Measurements from ENCODE around the gene DAPP1.
"Not testable (repeated sequence)": the region's sequence is repeated elsewhere in the genome, so short reads cannot be mapped to it uniquely, and the experiment has no call there.

The DAPP1 gene

DNA sequence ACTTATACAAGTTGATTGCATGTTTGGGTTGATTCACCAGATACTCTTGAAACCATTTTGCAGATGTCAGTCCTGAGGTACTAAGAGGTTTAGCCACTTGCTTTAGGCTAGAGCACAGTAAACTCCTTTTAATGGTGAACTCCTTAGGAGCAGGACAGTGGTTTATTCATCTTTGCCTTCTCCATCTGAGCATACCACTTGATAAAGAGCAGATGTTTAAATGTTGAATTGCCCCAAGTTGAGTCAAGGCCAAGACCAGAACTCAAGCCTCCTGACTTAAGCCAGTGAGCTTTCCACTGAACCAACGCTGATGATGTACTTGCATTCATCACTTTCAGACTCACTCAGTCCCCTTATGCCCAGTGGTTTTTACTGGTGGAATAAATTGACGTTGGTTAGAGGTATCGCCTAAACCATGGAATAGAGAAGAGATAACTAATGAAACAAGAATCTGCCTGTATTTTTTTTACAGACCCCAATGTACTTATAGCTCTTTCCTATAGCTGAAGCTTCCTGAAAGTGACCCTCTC is 7.5 kb downstream of the DAPP1 start:
- no peak for DNase-seq (ENCODE audit: low spot score)

DNA sequence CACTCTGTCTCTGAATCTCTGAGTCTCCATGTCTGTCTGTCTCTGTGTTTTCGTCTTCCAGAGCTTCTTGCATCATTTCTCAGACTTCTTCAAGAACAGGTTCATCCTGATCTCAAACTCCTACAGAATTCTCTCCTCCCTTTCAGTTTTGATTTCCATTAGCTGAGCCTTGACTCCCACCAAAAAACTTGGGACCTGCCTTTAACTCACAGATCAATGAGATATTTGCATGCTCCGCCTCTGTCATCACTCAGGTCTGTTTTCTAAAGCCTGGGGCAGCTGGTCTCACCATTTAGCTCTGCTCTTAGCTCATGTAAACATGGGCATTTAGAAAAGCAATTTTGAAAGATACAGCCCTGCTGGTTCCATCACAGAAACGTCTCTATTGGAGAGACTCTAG is 8.6 kb downstream of the DAPP1 start:
- DNase-seq (ENCODE audit: low spot score): no peak

DNA sequence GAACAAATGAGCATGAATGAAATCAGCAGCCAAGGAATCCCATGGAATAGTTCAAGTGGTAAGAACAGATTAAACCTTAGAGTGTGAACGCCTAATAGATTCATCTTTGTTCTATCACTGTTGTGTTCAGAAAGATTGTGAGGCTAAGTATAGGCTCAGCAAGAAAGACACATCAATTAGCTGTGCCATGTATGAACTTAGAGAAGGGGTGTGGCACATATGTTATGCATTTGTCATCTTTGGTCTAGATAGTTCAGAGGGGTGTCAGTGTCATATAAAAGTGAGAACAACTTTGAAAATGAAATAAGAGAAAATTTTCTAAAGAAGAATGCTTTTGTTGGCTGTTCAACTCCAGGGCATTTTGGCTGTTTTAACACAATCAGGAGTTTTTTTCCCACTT is 9.4 kb downstream of the DAPP1 start:
- no peak for DNase-seq (ENCODE audit: low spot score)

DNA sequence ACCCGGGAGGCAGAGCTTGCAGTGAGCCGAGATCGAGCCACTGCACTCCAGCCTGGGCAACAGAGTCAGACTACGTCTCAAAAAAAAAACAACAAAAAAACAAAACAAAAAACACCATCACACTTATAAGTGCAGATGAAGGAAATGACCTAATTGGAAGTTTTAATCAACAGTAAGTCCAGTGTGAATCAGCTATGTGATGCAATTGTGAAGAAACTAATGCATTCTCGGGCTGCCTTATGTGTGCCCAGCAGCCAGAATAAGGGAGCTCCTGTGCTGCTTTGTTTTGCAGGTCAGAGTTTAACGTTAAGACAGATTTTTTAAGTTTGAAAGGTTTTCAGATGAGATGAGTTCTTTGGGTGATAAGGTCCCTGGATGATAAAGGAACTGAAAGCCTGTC is 10.8 kb downstream of the DAPP1 start:
- DNase-seq (ENCODE audit: low spot score): no peak

DNA sequence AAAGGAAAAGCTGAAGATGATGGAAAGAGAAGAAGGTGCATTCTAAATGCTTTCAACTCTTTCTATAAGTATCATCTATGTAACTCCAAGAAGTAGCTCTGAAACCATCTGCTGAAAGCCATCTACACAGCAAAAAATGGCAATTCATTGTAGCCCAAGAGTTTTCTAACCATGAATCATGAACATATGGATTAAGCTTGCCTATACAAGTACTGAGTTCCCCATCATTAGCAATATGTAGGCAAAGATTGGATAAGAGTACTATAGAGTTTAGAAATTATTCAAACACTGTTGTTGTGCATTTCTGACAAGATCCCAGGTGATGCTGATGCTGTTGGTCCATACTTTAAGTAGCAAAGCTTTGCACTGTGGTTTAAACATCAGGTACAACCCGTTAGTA is 11.2 kb downstream of the DAPP1 start:
- DNase-seq (ENCODE audit: low spot score): no peak

DNA sequence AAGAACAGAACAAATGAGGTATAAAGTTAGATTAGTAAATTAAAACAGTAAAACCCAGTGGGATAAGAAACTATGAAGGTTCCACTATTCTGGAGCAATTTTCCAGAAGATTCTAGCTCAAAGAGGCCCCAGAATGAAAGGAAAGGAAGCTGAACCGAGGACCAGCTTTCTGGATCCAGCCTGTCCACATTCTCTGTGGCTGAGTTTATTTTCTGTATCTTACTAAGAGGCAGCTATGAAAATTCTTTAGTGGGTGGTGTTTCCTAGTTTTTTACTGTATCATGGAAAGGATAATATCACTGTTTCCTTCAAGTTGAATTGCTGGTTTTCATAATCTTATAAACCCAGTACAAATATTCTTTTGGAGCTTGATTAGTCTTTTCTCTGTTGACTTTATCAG is 11.8 kb downstream of the DAPP1 start:
- DNase-seq (ENCODE audit: low spot score): no peak

DNA sequence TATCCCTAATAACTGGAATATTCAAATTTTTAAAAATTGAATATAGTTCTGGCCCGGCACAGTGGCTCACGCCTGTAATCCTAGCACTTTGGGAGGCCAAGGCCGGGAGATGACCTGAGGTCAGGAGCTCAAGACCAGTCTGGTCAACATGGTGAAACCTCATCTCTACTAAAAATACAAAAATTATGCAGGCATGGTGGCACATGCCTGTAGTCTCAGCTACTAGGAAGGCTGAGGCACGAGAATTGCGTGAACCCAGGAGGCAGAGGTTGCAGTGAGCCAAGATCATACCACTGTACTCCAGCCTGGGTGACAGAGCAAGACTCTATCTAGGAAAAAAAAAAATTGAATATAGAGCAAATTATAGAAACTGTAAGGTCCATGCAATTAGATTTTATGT is 13.4 kb downstream of the DAPP1 start:
- DNase-seq (ENCODE audit: low spot score): not testable (repeated sequence)

DNA sequence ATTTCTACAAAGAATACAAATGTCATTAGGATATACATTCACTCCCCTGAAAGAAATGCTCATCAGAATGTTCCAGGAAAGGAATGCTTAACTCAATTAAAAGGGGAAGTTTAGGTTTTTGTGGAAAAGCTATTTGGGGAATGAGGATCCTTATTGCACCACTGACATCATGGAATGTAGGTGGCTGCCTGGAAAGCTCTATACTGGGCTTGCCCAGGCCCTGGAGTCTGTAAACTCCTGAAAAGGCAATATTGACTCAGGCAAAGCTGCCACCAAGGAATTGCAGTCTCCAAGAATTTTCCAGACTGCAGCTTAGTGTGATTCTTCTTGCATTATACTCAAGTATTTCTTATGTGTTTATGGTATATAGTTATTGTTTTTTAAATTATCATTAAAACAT is 15.7 kb downstream of the DAPP1 start:
- no peak for DNase-seq (ENCODE audit: low spot score)

DNA sequence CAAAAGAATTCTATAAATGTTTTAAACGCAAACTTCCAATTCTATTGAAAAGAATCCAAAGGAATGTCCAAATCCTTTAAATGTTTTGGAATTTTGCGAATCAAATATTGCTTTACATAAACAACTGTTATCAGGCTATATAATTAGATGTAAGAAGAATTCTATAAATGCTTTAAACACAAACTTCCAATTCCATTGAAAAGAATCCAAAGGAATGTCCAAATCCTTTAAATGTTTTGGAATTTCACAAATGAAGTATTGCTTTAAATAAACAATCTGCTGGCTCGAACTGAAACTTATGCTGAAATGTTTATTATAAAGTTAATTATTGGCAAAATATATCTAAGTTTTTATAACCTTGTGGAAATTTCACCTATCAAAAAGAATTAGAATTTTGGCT is 16.1 kb downstream of the DAPP1 start:
- DNase-seq (ENCODE audit: low spot score): no peak

DNA sequence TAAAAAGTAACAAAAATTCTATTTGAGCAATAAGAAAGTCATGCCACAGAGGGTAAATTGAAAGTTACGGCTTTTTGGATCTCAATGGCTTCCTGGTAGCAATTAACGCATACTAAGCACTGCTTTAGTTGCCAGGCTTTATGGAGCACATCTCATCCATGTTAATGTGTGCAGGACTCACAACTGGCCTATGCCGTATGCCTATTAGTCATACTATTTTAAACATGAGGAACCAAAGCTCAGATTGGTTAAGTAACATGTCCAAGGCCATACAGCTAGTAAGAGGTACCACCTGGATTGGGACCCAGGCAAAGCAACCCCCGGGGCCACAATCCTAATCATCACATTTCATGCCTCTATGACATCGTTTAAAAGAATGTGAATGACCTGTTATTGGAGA is 17.1 kb downstream of the DAPP1 start:
- DNase-seq (ENCODE audit: low spot score): no peak

DNA sequence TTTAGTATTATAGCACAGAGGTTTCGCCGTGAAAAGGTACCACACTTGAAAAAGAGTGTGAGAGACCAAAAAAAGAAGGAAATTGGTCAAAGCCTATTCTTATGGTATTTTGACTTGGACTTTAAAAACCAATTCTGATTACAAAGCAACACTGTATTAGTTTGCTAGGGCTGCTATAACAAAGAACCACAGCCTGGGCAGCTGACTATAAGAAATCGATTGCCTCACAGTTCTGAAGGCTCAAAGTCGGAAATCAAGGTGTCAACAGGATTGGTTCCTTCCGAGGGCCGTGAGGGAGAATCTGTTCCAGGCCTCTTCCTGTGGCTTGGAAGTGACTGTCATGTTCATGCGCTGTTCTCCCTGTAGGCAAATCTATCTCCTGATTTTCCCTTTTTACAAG is 17.9 kb downstream of the DAPP1 start:
- no peak for DNase-seq (ENCODE audit: low spot score)

DNA sequence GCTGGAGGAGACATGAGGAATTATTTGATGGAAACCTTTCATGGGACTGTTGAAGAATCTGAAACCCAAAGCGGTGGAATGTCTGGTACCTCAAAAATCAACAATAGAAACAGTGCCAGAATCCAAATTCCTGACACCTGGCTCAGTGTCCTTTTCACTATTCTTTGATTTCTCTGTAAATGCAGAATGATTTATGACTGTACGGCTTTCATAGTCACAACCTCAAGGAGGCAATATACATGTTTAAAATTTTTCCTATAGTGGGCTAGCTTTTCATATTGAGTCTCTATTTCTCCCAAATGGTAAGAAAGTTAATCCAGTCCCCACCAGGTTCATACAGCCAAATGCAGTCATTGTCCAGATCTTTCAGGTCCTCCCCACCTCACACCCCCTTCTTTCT is 19.3 kb downstream of the DAPP1 start:
- no peak for DNase-seq (ENCODE audit: low spot score)

DNA sequence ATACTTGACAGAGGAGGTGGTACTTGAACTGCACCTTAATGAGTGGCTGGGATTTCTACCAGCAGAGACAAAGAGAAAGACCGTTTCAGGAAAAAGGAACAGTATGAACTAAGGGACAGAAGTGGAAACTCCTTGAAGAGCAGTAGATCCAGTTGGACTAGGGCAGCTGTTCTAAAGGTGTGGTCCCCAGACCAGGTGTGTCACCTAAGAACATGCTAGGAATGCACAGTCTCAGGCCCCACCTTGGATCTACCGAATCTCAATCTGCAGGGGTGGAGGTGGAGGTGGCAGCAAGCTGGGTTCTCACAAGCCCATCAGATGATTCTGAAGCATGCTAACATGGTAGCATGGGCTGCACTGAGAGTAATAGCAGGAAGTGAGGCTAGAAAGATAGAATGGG is 22.3 kb downstream of the DAPP1 start:
- no peak for DNase-seq (ENCODE audit: low spot score)

DNA sequence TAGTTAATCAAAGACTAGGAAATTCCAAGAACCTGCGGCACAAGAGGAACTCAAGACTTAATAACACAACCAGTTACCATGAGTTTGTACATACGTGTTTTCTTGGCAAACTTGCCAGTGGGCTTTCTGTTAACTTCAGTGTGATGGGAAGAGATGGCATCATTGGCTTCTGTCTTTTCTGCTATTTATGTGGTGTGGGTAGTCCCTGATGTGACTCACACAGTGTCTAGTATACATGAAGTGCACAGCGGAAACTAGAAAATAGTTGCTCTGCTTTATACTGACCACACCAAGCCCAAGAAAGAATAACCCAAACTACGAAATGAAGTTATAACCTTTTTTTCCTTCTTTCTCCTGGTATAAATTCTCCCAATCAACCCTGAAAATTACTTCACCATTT is 24.5 kb downstream of the DAPP1 start:
- no peak for DNase-seq (ENCODE audit: low spot score)

DNA sequence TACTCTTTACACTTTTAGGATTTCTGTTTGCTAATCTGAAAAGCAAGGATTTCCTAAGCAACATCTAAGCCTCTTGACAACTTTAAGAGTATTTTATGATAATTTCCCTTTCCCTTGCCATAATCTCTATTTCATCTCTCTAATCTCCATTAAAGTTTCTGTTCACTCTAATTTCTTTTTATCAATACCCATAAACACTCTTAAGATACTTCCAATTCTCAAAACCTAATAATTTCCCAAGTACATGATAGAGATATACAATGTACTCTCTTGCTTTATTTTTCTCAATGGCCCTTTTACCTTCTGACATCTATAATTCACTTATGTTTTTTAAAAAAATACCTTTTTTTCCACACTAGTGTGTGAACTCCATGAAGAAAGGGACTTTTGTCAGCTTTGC is 26.8 kb downstream of the DAPP1 start:
- no peak for DNase-seq (ENCODE audit: low spot score)

DNA sequence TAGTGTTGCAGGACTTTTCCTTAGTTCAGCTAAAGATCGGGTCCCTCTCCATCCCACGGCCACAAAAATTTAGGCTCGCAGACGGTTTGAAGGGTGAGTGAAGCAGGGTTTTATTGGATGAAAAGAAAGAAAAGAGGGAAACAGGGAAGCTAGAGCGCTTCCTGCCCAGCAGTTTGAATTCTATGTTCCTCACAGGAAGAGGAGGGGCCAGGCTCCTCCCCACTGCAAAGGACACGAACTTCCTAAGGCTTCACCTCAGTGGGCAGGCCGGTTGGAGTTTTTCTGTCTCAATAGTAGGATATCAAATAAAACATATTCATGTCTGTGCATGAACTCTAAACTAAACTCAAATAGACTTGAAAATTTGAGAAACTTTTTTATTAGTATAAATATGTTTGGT is 27.4 kb downstream of the DAPP1 start:
- no peak for DNase-seq (ENCODE audit: low spot score)

DNA sequence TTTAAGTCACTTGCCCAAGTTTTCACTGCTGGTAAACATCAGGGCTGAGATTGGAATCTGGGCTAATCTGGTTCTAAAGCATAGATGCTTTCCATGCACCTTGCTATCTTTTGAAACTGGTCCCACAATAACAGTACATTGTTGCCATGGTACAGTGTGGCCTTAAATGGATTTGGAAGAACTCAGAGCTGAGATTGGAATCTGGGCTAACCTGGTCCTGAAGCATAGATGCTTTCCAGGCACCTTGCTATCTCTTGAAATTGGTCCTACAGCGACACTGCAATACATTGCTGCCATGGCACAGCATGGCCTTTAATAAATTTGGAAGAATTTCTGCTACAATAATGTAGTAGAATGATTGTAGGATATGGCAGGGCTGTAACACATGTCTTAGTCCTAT is 28.6 kb downstream of the DAPP1 start:
- DNase-seq (ENCODE audit: low spot score): no peak

DNA sequence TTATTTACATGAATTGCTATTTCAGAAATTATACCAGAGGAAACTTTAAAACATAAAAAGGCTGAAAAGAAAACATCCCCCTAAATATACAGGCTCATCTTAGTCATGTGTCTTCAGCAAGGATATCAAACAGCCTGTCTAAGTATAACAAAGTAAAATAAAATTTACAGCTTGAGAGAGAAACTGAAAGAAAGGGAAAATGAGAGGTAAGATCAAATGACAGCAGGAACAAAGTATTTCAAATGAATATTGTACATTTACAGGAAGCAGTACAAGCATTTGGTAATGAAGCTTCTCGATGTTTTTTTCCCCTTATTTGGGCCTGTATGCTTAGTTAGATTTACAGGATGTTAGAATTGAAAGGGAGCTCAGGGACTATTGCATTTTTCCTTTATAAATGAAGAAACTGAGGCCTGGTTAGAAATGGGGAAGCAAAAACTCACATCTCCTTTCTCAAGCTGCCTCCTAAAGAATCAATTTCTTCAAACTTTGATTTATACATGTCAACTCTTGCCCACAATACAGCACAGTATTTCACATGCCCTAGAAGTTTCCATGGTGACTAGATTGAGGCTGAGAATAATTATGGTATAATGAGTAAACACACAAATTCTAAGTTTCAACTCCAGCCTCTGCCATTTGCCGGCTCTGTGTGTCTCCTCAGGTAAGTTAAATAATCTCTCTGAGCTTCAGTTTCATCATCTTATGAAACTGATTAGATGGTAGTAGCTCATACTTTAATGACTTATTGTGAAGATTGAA is 29.3 kb downstream of the DAPP1 start:
- DNase-seq (ENCODE audit: low spot score): no peak

DNA sequence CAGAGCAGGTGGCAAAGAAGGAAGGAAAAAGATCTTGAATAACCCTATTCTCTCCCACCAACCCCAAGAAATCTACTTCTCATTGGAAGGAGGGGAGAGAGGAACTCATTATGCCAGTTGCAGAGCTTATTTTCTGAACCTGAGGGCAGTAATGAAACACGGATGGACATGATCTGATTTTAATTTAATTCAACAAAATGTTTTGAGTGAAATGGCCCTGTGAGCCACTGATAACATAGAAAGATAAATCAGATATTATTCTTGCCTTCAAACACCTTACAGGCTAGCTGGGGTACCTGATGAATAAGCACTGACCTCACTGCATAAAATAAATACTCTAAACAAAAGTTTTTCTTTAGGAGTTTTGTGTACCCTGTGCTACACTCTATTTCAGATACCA is 30.3 kb downstream of the DAPP1 start:
- DNase-seq (ENCODE audit: low spot score): no peak

DNA sequence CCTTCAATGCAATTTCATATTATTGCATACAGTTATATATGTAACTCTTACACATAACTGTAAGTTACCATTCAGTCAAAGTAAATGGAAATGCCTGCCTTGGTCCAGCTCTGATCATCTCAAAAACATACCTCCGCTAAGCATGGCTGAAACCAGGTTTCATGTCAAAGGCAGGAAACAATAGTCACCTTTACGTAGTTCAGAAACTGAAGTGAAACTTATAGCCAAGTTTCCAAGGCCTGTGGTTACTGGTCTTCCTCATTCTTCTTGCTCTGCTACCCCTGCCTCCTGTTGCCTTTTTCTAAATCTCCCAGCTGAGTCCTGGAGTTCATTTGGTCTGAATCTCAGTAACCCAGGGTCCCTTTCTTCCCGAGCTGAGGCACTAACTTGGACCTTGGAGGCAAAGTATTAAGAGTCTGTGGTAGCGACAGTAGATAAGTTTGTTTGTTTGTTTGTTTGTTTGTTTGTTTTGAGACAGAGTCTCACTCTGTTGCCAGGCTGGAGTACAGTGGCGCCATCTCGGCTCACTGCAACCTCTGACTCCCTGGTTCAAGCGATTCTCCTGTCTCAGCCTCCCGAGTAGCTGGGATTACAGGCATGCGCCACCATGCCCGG is 30.8 kb downstream of the DAPP1 start:
- DNase-seq (ENCODE audit: low spot score): no peak

DNA sequence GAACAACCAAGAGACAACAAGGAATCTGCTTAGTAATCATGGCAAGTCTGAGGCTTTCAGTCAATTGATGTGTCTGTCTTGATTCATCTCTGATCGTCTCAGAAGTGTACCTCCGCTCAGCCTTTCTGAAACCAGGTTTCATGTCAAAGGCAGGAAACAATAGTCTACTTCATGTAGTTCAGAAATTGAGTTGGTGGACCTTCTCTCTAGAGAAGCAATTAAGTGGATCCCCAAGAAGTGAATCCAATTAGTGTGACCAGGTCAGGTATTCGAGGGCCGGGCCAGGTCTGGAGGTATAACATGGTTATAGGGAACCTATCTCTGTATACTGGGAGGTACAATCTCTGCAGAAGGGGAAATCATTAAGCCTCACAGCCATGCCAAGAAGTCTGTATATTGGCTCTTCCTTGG is 32.0 kb downstream of the DAPP1 start:
- no peak for DNase-seq (ENCODE audit: low spot score)

DNA sequence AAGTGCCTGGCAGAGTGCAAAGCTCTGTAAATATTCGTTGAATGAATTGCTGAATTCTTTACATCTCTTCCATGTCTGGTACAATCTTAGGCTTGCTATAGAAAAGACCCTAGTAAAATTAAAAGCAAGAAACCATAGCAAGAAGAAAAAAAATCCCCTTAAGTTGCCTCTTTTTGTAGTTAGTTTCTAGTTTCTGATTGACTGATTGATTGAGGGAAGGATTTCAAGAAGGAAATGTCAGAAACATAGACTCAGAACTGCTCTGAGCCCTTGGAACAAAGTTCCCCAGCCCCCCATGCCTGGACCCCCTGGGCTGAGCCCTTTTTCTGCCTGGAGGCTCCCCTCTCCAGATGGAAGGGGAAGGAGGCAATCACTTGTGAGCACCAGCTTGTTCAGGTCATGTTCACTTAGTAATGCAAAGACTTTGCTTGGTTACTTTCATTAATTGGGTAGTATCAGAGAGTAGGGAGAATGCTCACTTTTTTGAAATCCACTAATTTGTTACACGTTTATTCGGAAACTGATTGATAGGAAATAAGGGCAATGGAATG is 35.6 kb downstream of the DAPP1 start:
- no peak for DNase-seq (ENCODE audit: low spot score)

DNA sequence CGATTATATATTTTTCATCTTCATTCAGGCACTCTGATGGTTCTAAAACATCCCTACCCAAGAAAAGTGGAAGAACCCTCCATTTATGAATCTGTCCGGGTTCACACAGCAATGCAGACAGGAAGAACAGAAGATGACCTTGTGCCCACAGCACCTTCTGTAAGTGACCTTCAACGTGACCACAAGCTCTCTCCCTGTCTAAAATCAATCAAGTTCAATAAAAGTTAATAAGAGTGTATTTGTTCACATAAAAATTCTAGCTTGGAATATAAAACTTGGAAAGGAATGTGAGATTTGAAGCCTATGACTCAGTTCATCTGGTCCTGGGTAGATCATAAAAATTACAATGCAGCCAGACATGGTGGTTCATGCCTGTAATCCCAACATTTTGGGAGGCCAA is 36.6 kb downstream of the DAPP1 start:
- no peak for DNase-seq (ENCODE audit: low spot score)

DNA sequence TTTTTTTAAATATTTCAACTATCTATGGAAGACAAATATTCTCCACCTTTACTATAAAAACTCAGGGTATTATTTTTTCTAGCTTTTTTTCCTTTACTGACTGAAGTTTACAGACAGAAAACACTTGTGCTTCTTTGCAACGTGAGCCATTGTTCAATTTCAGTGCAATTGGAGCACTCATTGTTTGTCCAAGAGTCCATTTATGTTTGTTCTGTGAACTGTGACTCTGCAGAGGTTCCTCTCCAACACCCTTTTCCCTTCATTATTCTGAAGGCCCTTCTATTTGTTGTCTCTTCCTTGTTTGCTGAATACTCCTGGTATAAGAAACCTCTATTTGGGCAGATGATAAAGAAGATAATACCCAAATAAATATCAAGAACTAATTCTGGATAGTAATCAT is 37.4 kb downstream of the DAPP1 start:
- DNase-seq (ENCODE audit: low spot score): no peak
